ENCODE data around the gene RNF150.

- TF ChIP-seq CTCF (IDR thresholded peaks at IDR 0.05) (no peak), POLR2A (IDR thresholded peaks at IDR 0.05) (no peak)
Measured at GRCh38 chr4:140903522-140904475, 229.5 kb downstream of the RNF150 start.

Data from uterus (tissue), 2 donors.